IMR-90 (cell line): Measurements from ENCODE around the gene INO80D. TPM values are rescaled to one million over a fixed set of nuclear protein-coding genes. Genes with fewer than 3 reads are reported as not detected.

Experiments used
- ATAC-seq: fragments of 200-7000 bp; cut with Tn5 transposase; 2 replicates; pipeline ENCODE4 v1.9.1; 2020; ENCODE audit warnings: low read depth, mild to moderate bottlenecking, moderate library complexity
- BruUV-seq: library from RNA; stranded (reverse); fragments of 400-500 nt; replicated peaks from 2 replicates; lab custom pipeline; 2021; lab: Mats Ljungman, UMichigan
- CTCF ChIA-PET: fragments of 300-600 bp; formaldehyde crosslinking; extraction: SDS; loops from one replicate; lab custom pipeline; 2021; ENCODE audit warnings: antibody characterized with exemption; lab: Yijun Ruan, JAX
- POLR2A ChIA-PET: fragments of 300-600 bp; sonication (Branson Sonifier 250); formaldehyde crosslinking; loops from one replicate; lab custom pipeline; 2022; ENCODE audit warnings: antibody characterized with exemption; ENCODE audit not compliant: unreplicated experiment; lab: Charles Lee
- DNase-seq: peaks from one replicate; pipeline ENCODE4 v3.0.0; 2013
- H2AFZ ChIP-seq: replicated peaks from 2 replicates; pipeline ENCODE3; 2013; ENCODE audit warnings: low read length, mild to moderate bottlenecking; ENCODE audit not compliant: poor library complexity
- H2AK5ac ChIP-seq: 2 replicates; pipeline ENCODE4 v1.6.1; 2013; ENCODE audit warnings: low read depth, low read length, inconsistent platforms
- H2AK9ac ChIP-seq: replicated peaks from 2 replicates; pipeline ENCODE3; 2013; ENCODE audit warnings: mild to moderate bottlenecking, low read depth, low read length, moderate library complexity; ENCODE audit not compliant: poor library complexity
- H2BK120ac ChIP-seq: 2 replicates; pipeline ENCODE4 v1.6.1; 2013; ENCODE audit warnings: low read depth, low read length, inconsistent platforms
- H2BK15ac ChIP-seq: 3 replicates; pipeline ENCODE4 v1.6.1; 2013; ENCODE audit warnings: low read depth, low read length, inconsistent platforms
- H2BK20ac ChIP-seq: 2 replicates; pipeline ENCODE4 v1.6.1; 2013; ENCODE audit warnings: low read depth, mild to moderate bottlenecking, inconsistent platforms, low read length, moderate library complexity
- H2BK5ac ChIP-seq: 2 replicates; pipeline ENCODE4 v1.6.1; 2013; ENCODE audit warnings: mild to moderate bottlenecking, low read depth, low read length, inconsistent platforms; ENCODE audit not compliant: poor library complexity, severe bottlenecking
- H3K14ac ChIP-seq: replicated peaks from 2 replicates; pipeline ENCODE4 v1.6.1; 2013; ENCODE audit warnings: low read depth, low read length, inconsistent platforms
- H3K18ac ChIP-seq: 2 replicates; pipeline ENCODE4 v1.6.1; 2013; ENCODE audit warnings: low read depth, low read length, control low read depth
- H3K23ac ChIP-seq: 2 replicates; pipeline ENCODE4 v1.6.1; 2013; ENCODE audit warnings: low read depth, low read length, inconsistent platforms
- H3K27ac ChIP-seq: 2 replicates; pipeline ENCODE4 v1.5.1; 2013; ENCODE audit warnings: mild to moderate bottlenecking, control low read depth, low read length; ENCODE audit not compliant: insufficient read depth
- H3K27me3 ChIP-seq: 2 replicates; pipeline ENCODE4 v1.6.1; 2013; ENCODE audit warnings: low read length; ENCODE audit not compliant: control insufficient read depth, insufficient read depth
- H3K36me3 ChIP-seq: 2 replicates; pipeline ENCODE4 v1.6.1; 2013; ENCODE audit warnings: low read length, mixed read lengths; ENCODE audit not compliant: control insufficient read depth, insufficient read depth
- H3K4ac ChIP-seq: 2 replicates; pipeline ENCODE4 v1.6.1; 2013; ENCODE audit warnings: low read depth, low read length, inconsistent platforms
- H3K4me1 ChIP-seq: 2 replicates; pipeline ENCODE4 v1.6.1; 2013; ENCODE audit warnings: low read length, mixed read lengths; ENCODE audit not compliant: control insufficient read depth, insufficient read depth
- H3K4me2 ChIP-seq: 2 replicates; pipeline ENCODE4 v1.6.1; 2013; ENCODE audit warnings: low read depth, mild to moderate bottlenecking, control low read depth, low read length, moderate library complexity
- H3K4me3 ChIP-seq: 2 replicates; pipeline ENCODE4 v1.5.1; 2013; ENCODE audit warnings: low read depth, mild to moderate bottlenecking, control low read depth, low read length, moderate library complexity; ENCODE audit not compliant: insufficient read depth
- H3K56ac ChIP-seq: 2 replicates; pipeline ENCODE4 v1.6.1; 2013; ENCODE audit warnings: low read length, inconsistent platforms; ENCODE audit not compliant: insufficient read depth; ENCODE audit errors: extremely low read depth
- H3K79me1 ChIP-seq, 2 experiments: 2 replicates each; pipeline ENCODE4 v1.6.1; 2013; ENCODE audit warnings: low read length in 2 of 2, inconsistent platforms in 1 of 2, low read depth in 1 of 2
- H3K9ac ChIP-seq: 2 replicates; pipeline ENCODE4 v1.6.1; 2013; ENCODE audit warnings: low read depth, low read length, control low read depth
- H3K9me1 ChIP-seq: 2 replicates; pipeline ENCODE4 v1.6.1; 2013; ENCODE audit warnings: low read length, inconsistent platforms; ENCODE audit not compliant: insufficient read depth
- H3K9me3 ChIP-seq: 2 replicates; pipeline ENCODE4 v1.6.1; 2013; ENCODE audit warnings: low read length; ENCODE audit not compliant: control insufficient read depth, insufficient read depth
- H4K20me1 ChIP-seq: 2 replicates; pipeline ENCODE4 v1.6.1; 2013; ENCODE audit warnings: low read length, inconsistent platforms; ENCODE audit not compliant: insufficient read depth
- H4K5ac ChIP-seq: 2 replicates; pipeline ENCODE4 v1.6.1; 2013; ENCODE audit warnings: mild to moderate bottlenecking, low read depth, low read length, control low read depth
- H4K8ac ChIP-seq, 2 experiments: 2 replicates each; pipeline ENCODE4 v1.6.1; 2013; ENCODE audit warnings: low read depth in 2 of 2, low read length in 2 of 2, control low read depth in 1 of 2, inconsistent platforms in 1 of 2
- H4K91ac ChIP-seq: 2 replicates; pipeline ENCODE4 v1.6.1; 2013; ENCODE audit warnings: low read depth, low read length, inconsistent platforms; ENCODE audit not compliant: insufficient read depth
- BHLHE40 ChIP-seq: fragments of 150-350 bp; IDR thresholded peaks from 2 replicates; pipeline ENCODE4 v1.6.1; 2016; ENCODE audit warnings: mild to moderate bottlenecking, low read depth, low read length
- CEBPB ChIP-seq: IDR thresholded peaks from 2 replicates; pipeline ENCODE4 v1.6.1; 2012; ENCODE audit warnings: low read depth, low read length, improper control_type of control experiment
- CHD1 ChIP-seq: IDR thresholded peaks from 2 replicates; pipeline ENCODE4 v1.6.1; 2012; ENCODE audit warnings: low read depth, low read length, improper control_type of control experiment
- CTCF ChIP-seq: conservative IDR thresholded peaks from 2 replicates; pipeline ENCODE4 v1.5.1; 2012; ENCODE audit warnings: mild to moderate bottlenecking, low read depth, low read length, improper control_type of control experiment
- FOS ChIP-seq: fragments of 150-350 bp; IDR thresholded peaks from 2 replicates; pipeline ENCODE4 v1.6.1; 2016; ENCODE audit warnings: low read depth, low read length
- MAFK ChIP-seq: IDR thresholded peaks from 2 replicates; pipeline ENCODE4 v1.6.1; 2012; ENCODE audit warnings: low read depth, low read length, improper control_type of control experiment
- MAZ ChIP-seq: IDR thresholded peaks from 2 replicates; pipeline ENCODE4 v1.6.1; 2012; ENCODE audit warnings: low read depth, mild to moderate bottlenecking, low read length, improper control_type of control experiment, moderate library complexity, borderline replicate concordance
- MXI1 ChIP-seq: IDR thresholded peaks from 2 replicates; pipeline ENCODE4 v1.6.1; 2012; ENCODE audit warnings: low read depth, mild to moderate bottlenecking, low read length, moderate library complexity, borderline replicate concordance
- NFE2L2 ChIP-seq: fragments of 150-350 bp; IDR thresholded peaks from 2 replicates; pipeline ENCODE4 v1.6.1; 2016; ENCODE audit warnings: low read depth, mild to moderate bottlenecking, low read length
- POLR2A ChIP-seq: IDR thresholded peaks from 2 replicates; pipeline ENCODE4 v1.6.1; 2012; ENCODE audit warnings: mild to moderate bottlenecking, low read depth, low read length
- RAD21 ChIP-seq: IDR thresholded peaks from 2 replicates; pipeline ENCODE4 v1.6.1; 2012; ENCODE audit warnings: low read length, improper control_type of control experiment
- RCOR1 ChIP-seq: IDR thresholded peaks from 2 replicates; pipeline ENCODE4 v1.6.1; 2012; ENCODE audit warnings: mild to moderate bottlenecking, low read length, improper control_type of control experiment; ENCODE audit not compliant: insufficient replicate concordance
- RFX5 ChIP-seq: IDR thresholded peaks from 2 replicates; pipeline ENCODE4 v1.8.0; 2012; ENCODE audit warnings: low read depth, mild to moderate bottlenecking, low read length, moderate library complexity
- SMC3 ChIP-seq: fragments of 150-350 bp; IDR thresholded peaks from 2 replicates; pipeline ENCODE4 v1.6.1; 2016; ENCODE audit warnings: low read depth, mild to moderate bottlenecking, antibody characterized with exemption, low read length, moderate library complexity
- WGBS, 2 experiments: methylation state at CpG; one replicate each; pipeline versions ENCODE4 v1.1.5 to v1.1.7; 2013; ENCODE audit warnings: missing lambda C conversion rate in 2 of 2; ENCODE audit not compliant: insufficient read length in 1 of 2; ENCODE audit errors: extremely low coverage in 2 of 2; 5-methylcytosine and 5-hydroxymethylcytosine counted together
- dilution Hi-C: fragments of 300-500 bp; cut with HindIII; formaldehyde crosslinking; loops from one replicate; pipeline ENCODE4 v1.14.3; 2018; ENCODE audit warnings: low sequenced_read_pairs; ENCODE audit not compliant: unreplicated experiment
- in situ Hi-C: fragments of 300-500 bp; cut with MboI; formaldehyde crosslinking; loops from 3 replicates; pipeline ENCODE4 v1.14.3; 2019; ENCODE audit warnings: low sequenced_read_pairs, inconsistent platforms, mixed read lengths
- intact Hi-C: fragments of 100-400 bp; cut with micrococcal nuclease; formaldehyde crosslinking; loops from 2 replicates; pipeline ENCODE4 v1.10.0; 2022
- polyA plus RNA-seq, 3 experiments: library from polyadenylated mRNA; depleted of rRNA; stranded (reverse); fragments of >200 nt; gene quantifications; 2 replicates each; pipeline ENCODE4 v1.2.3, GENCODE V29; 2012; ENCODE audit warnings: low replicate concordance in 1 of 3
- total RNA-seq: library from RNA; depleted of rRNA; stranded (reverse); fragments of >200 nt; gene quantifications from 2 replicates; pipeline ENCODE4 v1.2.3, GENCODE V29; 2012
- TF ChIP-seq, protein P1 (sequence below): fragments of 150-350 bp; IDR thresholded peaks from 2 replicates; pipeline ENCODE4 v1.6.1; 2016; ENCODE audit warnings: low read depth, mild to moderate bottlenecking, low read length, moderate library complexity, borderline replicate concordance
- TF ChIP-seq, protein P2 (sequence below): fragments of 150-350 bp; IDR thresholded peaks from 2 replicates; pipeline ENCODE4 v1.6.1; 2017; ENCODE audit warnings: mild to moderate bottlenecking, antibody characterized with exemption, low read length, low read depth

INO80D gene
- total and polyA plus RNA-seq, 2 of the 4 experiments (the other 2 are of a cell fraction) = 0.79 to 4.5 TPM

DNA sequence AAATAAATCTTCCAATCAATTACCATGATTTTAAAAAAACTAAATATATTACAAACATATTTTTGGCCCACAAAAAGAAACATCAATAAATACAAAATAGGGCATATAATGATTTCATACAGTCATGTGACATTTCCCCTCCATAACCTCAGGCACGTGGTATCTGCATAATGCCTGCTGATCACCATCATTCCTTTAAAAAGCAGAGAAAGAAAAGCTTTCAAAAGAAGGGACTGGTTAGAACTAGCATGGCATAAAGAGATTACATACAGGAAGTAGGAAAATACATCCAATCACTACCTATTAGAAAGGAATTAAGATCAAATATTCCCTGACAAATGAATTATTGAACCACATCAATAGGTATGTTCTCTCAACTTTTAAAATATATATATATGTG is 83.5 kb downstream of the INO80D start:
- H4K5ac ChIP-seq = no peak overlapping the region
- H4K91ac ChIP-seq = no peak overlapping the region
- no peak overlapping the region for H3K23ac ChIP-seq
- CTCF ChIA-PET = interaction anchor here (1.3 kb wide), 2 partner anchors 25 to 55 kb away, joined by 3 to 4 read pairs; no protein-coding TSS in a partner anchor
- no peak overlapping the region for H3K4me3 ChIP-seq
- no peaks in the 10 kb centered on the region for H3K27me3 ChIP-seq
- dilution Hi-C loops = no loop called here
- no peak overlapping the region for H3K4ac ChIP-seq
- no peak overlapping the region for H3K27ac ChIP-seq
- H2BK120ac ChIP-seq = no peak overlapping the region
- H3K4me2 ChIP-seq = no peak overlapping the region
- no peak for TF ChIP-seq MXI1
- no peak for TF ChIP-seq MAFK
- TF ChIP-seq MAZ = no peak
- TF ChIP-seq CTCF = no peak
- no peak for TF ChIP-seq CEBPB
- TF ChIP-seq RFX5 = no peak
- TF ChIP-seq, protein P1, sequence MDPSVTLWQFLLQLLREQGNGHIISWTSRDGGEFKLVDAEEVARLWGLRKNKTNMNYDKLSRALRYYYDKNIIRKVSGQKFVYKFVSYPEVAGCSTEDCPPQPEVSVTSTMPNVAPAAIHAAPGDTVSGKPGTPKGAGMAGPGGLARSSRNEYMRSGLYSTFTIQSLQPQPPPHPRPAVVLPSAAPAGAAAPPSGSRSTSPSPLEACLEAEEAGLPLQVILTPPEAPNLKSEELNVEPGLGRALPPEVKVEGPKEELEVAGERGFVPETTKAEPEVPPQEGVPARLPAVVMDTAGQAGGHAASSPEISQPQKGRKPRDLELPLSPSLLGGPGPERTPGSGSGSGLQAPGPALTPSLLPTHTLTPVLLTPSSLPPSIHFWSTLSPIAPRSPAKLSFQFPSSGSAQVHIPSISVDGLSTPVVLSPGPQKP = no peak
- TF ChIP-seq, protein P2, sequence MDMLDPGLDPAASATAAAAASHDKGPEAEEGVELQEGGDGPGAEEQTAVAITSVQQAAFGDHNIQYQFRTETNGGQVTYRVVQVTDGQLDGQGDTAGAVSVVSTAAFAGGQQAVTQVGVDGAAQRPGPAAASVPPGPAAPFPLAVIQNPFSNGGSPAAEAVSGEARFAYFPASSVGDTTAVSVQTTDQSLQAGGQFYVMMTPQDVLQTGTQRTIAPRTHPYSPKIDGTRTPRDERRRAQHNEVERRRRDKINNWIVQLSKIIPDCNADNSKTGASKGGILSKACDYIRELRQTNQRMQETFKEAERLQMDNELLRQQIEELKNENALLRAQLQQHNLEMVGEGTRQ = no peak
- TF ChIP-seq CHD1 = no peak
- TF ChIP-seq FOS = no peak
- TF ChIP-seq SMC3 = no peak
- TF ChIP-seq BHLHE40 = no peak
- no peak for TF ChIP-seq NFE2L2
- TF ChIP-seq RAD21 = no peak
- no peak for TF ChIP-seq POLR2A
- TF ChIP-seq RCOR1 = no peak
- DNase-seq (no peak), ATAC-seq (no peak)
- no peak overlapping the region for H2BK5ac ChIP-seq
- POLR2A ChIA-PET = no interaction called here
- H3K36me3 ChIP-seq = peaks cover 23% of the 10 kb centered on the region
- H3K79me1 ChIP-seq = no peaks in the 10 kb centered on the region
- in situ Hi-C loops = no loop called here
- no peak overlapping the region for H2AK9ac ChIP-seq
- no peak overlapping the region for H4K8ac ChIP-seq
- BruUV-seq = no TSS peak
- no peaks in the 10 kb centered on the region for H4K20me1 ChIP-seq
- no peak overlapping the region for H3K14ac ChIP-seq
- no peaks in the 10 kb centered on the region for H3K9me3 ChIP-seq
- no CpG with 5 or more reads among the region's 1 CpG for WGBS, 2 experiments
- H2BK20ac ChIP-seq = no peak overlapping the region
- no peak overlapping the region for H3K18ac ChIP-seq
- H3K56ac ChIP-seq = no peak overlapping the region
- peaks cover 3% of the 10 kb centered on the region for H3K4me1 ChIP-seq
- H2BK15ac ChIP-seq = no peak overlapping the region
- H2AFZ ChIP-seq = no peak overlapping the region
- peaks cover 3% of the 10 kb centered on the region; the same call in 1 of the 2 replicates for H3K9me1 ChIP-seq
- no peak overlapping the region for H2AK5ac ChIP-seq
- intact Hi-C loops = no loop called here
- no peak overlapping the region for H3K9ac ChIP-seq
